GM21390 (cell line): ENCODE measurements around the gene PAPOLB.

ENCODE experiments used
- ATAC-seq: cut with Tn5 transposase; IDR thresholded peaks from one replicate; pipeline ENCODE4 v1.9.1; 2021; ENCODE audit not compliant: unreplicated experiment

Gene PAPOLB

GRCh38 chr7:4842319-4843064, 19.3 kb downstream of the PAPOLB start:
- ATAC-seq, result no peak

GRCh38 chr7:4841836-4842235, 20.0 kb downstream of the PAPOLB start:
- no peak for ATAC-seq

GRCh38 chr7:4841007-4841784, 20.6 kb downstream of the PAPOLB start:
- ATAC-seq, result no peak

- ATAC-seq, result no peak
These were observed 21.7 kb downstream of the PAPOLB start for GRCh38 chr7:4840079-4840501.

- ATAC-seq, result no peak
These were observed 23.1 kb downstream of the PAPOLB start for GRCh38 chr7:4838626-4839334.

- ATAC-seq, result no peak
These were observed 23.8 kb downstream of the PAPOLB start for GRCh38 chr7:4837803-4838625.

- no peak for ATAC-seq
These were observed 24.6 kb downstream of the PAPOLB start for GRCh38 chr7:4837041-4837802.

GRCh38 chr7:4836206-4836661, 25.6 kb downstream of the PAPOLB start:
- ATAC-seq, result no peak

GRCh38 chr7:4835398-4836205, 26.2 kb downstream of the PAPOLB start:
- ATAC-seq, result no peak

GRCh38 chr7:4834601-4835397, 27.0 kb downstream of the PAPOLB start:
- no peak for ATAC-seq

GRCh38 chr7:4833691-4834600, 27.9 kb downstream of the PAPOLB start:
- no peak for ATAC-seq

GRCh38 chr7:4833176-4833575, 28.7 kb downstream of the PAPOLB start:
- ATAC-seq, result no peak

GRCh38 chr7:4832711-4833110, 29.1 kb downstream of the PAPOLB start:
- no peak for ATAC-seq

GRCh38 chr7:4831723-4832495, 29.9 kb downstream of the PAPOLB start:
- ATAC-seq, result no peak

GRCh38 chr7:4830176-4830575, 31.7 kb downstream of the PAPOLB start:
- ATAC-seq, result peak; percentile 69

- ATAC-seq, result no peak
These were observed 33.0 kb downstream of the PAPOLB start for GRCh38 chr7:4828720-4829383.
